ENCODE measurements around the gene TRAF3.

TRAF3 gene

GRCh38 chr14:102905116-102906108 is 128.2 kb downstream of the TRAF3 start:
- in situ Hi-C loops (cut with MboI; ENCODE audit: low sequenced_read_pairs), result no loop called here

- in situ Hi-C loops (cut with MboI; ENCODE audit: low sequenced_read_pairs), result no loop called here
Observed at GRCh38 chr14:102906616-102907302, 129.5 kb downstream of the TRAF3 start.

- in situ Hi-C loops (cut with MboI; ENCODE audit: low sequenced_read_pairs), result no loop called here
Observed at GRCh38 chr14:102907303-102907844, 130.1 kb downstream of the TRAF3 start.

GRCh38 chr14:102907980-102908730 is 130.9 kb downstream of the TRAF3 start:
- in situ Hi-C loops (cut with MboI; ENCODE audit: low sequenced_read_pairs), result no loop called here

- in situ Hi-C loops (cut with MboI; ENCODE audit: low sequenced_read_pairs), result no loop called here
Observed at GRCh38 chr14:102908766-102909455, 131.7 kb downstream of the TRAF3 start.

GRCh38 chr14:102909462-102909861 is 132.2 kb downstream of the TRAF3 start:
- in situ Hi-C loops (cut with MboI; ENCODE audit: low sequenced_read_pairs), result no loop called here

GRCh38 chr14:102909911-102910310 is 132.7 kb downstream of the TRAF3 start:
- in situ Hi-C loops (cut with MboI; ENCODE audit: low sequenced_read_pairs), result no loop called here

- in situ Hi-C loops (cut with MboI; ENCODE audit: low sequenced_read_pairs), result no loop called here
Observed at GRCh38 chr14:102910442-102910841, 133.2 kb downstream of the TRAF3 start.

GRCh38 chr14:102911541-102911951 is 134.3 kb downstream of the TRAF3 start:
- in situ Hi-C loops (cut with MboI; ENCODE audit: low sequenced_read_pairs), result no loop called here

- in situ Hi-C loops (cut with MboI; ENCODE audit: low sequenced_read_pairs), result no loop called here
Observed at GRCh38 chr14:102911991-102912761, 134.9 kb downstream of the TRAF3 start.

GRCh38 chr14:102913341-102914211 is 136.3 kb downstream of the TRAF3 start:
- in situ Hi-C loops (cut with MboI; ENCODE audit: low sequenced_read_pairs), result no loop called here

GRCh38 chr14:102914474-102915291 is 137.4 kb downstream of the TRAF3 start:
- in situ Hi-C loops (cut with MboI; ENCODE audit: low sequenced_read_pairs), result no loop called here

- in situ Hi-C loops (cut with MboI; ENCODE audit: low sequenced_read_pairs), result no loop called here
Observed at GRCh38 chr14:102915292-102916110, 138.3 kb downstream of the TRAF3 start.

- in situ Hi-C loops (cut with MboI; ENCODE audit: low sequenced_read_pairs), result no loop called here
Observed at GRCh38 chr14:102916347-102917055, 139.3 kb downstream of the TRAF3 start.

GRCh38 chr14:102917056-102917385 is 139.8 kb downstream of the TRAF3 start:
- in situ Hi-C loops (cut with MboI; ENCODE audit: low sequenced_read_pairs), result no loop called here

GRCh38 chr14:102917469-102918211 is 140.4 kb downstream of the TRAF3 start:
- in situ Hi-C loops (cut with MboI; ENCODE audit: low sequenced_read_pairs), result no loop called here

All from hTERT RPE-1 (cell line).